Hepatocyte (in vitro differentiated cells): Measurements from ENCODE around the gene HMG20A. TPM values are rescaled to one million over a fixed set of nuclear protein-coding genes. Genes with fewer than 3 reads are reported as not detected.

Experiments used
- DNase-seq: peaks from one replicate; pipeline ENCODE4 v3.0.0-alpha.2; 2016; ENCODE audit warnings: low spot score
- H2AFZ ChIP-seq: fragments of 200-600 bp; sonication (generic); 2 replicates; pipeline ENCODE4 v1.6.0; 2016; ENCODE audit warnings: antibody characterized with exemption, mild to moderate bottlenecking
- H3K27ac ChIP-seq: fragments of 200-600 bp; sonication (generic); 2 replicates; pipeline ENCODE4 v1.5.1; 2016; ENCODE audit warnings: mild to moderate bottlenecking
- H3K27me3 ChIP-seq: fragments of 200-600 bp; sonication (generic); 2 replicates; pipeline ENCODE4 v1.6.1; 2016
- H3K36me3 ChIP-seq: fragments of 200-600 bp; sonication (generic); replicated peaks from 2 replicates; pipeline ENCODE4 v1.5.1; 2016; ENCODE audit warnings: low read depth; ENCODE audit not compliant: insufficient read depth
- H3K4me1 ChIP-seq: fragments of 200-600 bp; sonication (generic); 2 replicates; pipeline ENCODE4 v1.5.1; 2016; ENCODE audit warnings: mild to moderate bottlenecking, moderate library complexity; ENCODE audit not compliant: insufficient read depth
- H3K4me2 ChIP-seq: fragments of 200-600 bp; sonication (generic); 2 replicates; pipeline ENCODE4 v1.6.0; 2016
- H3K4me3 ChIP-seq: fragments of 200-600 bp; sonication (generic); 2 replicates; pipeline ENCODE4 v1.5.1; 2016; ENCODE audit warnings: mild to moderate bottlenecking
- H3K79me2 ChIP-seq: fragments of 200-600 bp; sonication (generic); 2 replicates; pipeline ENCODE4 v1.6.0; 2017; ENCODE audit warnings: mild to moderate bottlenecking
- H3K9me2 ChIP-seq: fragments of 200-600 bp; sonication (generic); replicated peaks from 2 replicates; pipeline ENCODE4 v1.6.0; 2017; ENCODE audit warnings: mild to moderate bottlenecking; ENCODE audit not compliant: insufficient read depth
- H3K9me3 ChIP-seq: fragments of 200-600 bp; sonication (generic); 2 replicates; pipeline ENCODE4 v1.5.1; 2016; ENCODE audit warnings: low read depth, mild to moderate bottlenecking
- H4K20me1 ChIP-seq: fragments of 200-600 bp; sonication (generic); 2 replicates; pipeline ENCODE4 v1.6.0; 2016; ENCODE audit warnings: mild to moderate bottlenecking; ENCODE audit not compliant: insufficient read depth, poor library complexity, severe bottlenecking
- EZH2 ChIP-seq: fragments of 200-600 bp; sonication (generic); IDR thresholded peaks from 2 replicates; pipeline ENCODE4 v1.6.1; 2016; ENCODE audit warnings: antibody characterized with exemption, mild to moderate bottlenecking, borderline replicate concordance
- EZH2phosphoT487 ChIP-seq: fragments of 200-600 bp; sonication (generic); IDR thresholded peaks from one replicate; pipeline ENCODE4 v1.6.1; 2018; ENCODE audit warnings: antibody characterized with exemption, mild to moderate bottlenecking, low read depth, moderate library complexity; ENCODE audit not compliant: unreplicated experiment, severe bottlenecking
- WGBS: methylation state at CpG from one replicate; pipeline ENCODE4 v1.1.6; 2016; ENCODE audit warnings: low lambda C conversion rate; ENCODE audit errors: missing lambda C conversion rate; 5-methylcytosine and 5-hydroxymethylcytosine counted together
- polyA plus RNA-seq: library from polyadenylated mRNA; unstranded; fragments of >200 nt; fragmentation: Nextera tagmentation; extraction: Ambion mirVana; gene quantifications from 2 replicates; pipeline ENCODE4 v1.2.1, GENCODE V29; 2016
- total RNA-seq: library from RNA; depleted of rRNA; stranded (reverse); fragments of >200 nt; gene quantifications from 2 replicates; pipeline ENCODE4 v1.2.3, GENCODE V29; 2014
- TF ChIP-seq, protein P1 (sequence below): fragments of 200-600 bp; sonication (generic); IDR thresholded peaks from 2 replicates; pipeline ENCODE4 v1.5.1; 2016; ENCODE audit warnings: antibody characterized with exemption, mild to moderate bottlenecking; ENCODE audit not compliant: poor library complexity

The HMG20A gene
- total and polyA plus RNA-seq, 2 experiments from 2014 or later: 20.3 to 35.0 TPM

DNA sequence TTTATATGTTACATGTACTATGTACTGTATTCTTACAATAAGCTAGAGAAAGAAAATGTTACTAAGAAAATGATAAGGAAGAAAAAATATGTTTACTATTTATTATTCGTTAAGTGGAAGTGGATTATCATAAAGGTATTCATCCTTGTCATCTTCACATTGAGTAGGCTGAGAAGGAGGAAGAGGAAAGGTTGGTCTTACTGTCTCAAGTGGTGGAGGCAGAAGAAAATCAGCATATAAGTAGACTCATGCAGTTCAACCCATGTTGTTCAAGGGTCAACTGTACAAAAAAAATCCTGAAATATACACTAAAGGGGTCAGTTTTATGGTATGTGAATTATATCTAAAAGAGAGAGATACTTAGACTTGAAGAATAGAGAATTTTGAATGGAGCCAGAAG lies 5.7 kb downstream of the HMG20A start:
- Histone ChIP-seq H4K20me1 (peaks cover 35% of the 10 kb centered on the region), H3K4me3 (no peak overlapping the region), H2AFZ (no peak overlapping the region), H3K27ac (no peak overlapping the region), H3K9me3 (no peaks in the 10 kb centered on the region), H3K9me2 (no peaks in the 10 kb centered on the region), H3K79me2 (peaks cover 100% of the 10 kb centered on the region), H3K36me3 (no peaks in the 10 kb centered on the region), H3K4me2 (no peak overlapping the region), H3K27me3 (no peaks in the 10 kb centered on the region), H3K4me1 (no peaks in the 10 kb centered on the region)
- WGBS: 100% methylated on average over 1 of the region's 1 CpG
- no peak for DNase-seq
- TF ChIP-seq, protein P1, sequence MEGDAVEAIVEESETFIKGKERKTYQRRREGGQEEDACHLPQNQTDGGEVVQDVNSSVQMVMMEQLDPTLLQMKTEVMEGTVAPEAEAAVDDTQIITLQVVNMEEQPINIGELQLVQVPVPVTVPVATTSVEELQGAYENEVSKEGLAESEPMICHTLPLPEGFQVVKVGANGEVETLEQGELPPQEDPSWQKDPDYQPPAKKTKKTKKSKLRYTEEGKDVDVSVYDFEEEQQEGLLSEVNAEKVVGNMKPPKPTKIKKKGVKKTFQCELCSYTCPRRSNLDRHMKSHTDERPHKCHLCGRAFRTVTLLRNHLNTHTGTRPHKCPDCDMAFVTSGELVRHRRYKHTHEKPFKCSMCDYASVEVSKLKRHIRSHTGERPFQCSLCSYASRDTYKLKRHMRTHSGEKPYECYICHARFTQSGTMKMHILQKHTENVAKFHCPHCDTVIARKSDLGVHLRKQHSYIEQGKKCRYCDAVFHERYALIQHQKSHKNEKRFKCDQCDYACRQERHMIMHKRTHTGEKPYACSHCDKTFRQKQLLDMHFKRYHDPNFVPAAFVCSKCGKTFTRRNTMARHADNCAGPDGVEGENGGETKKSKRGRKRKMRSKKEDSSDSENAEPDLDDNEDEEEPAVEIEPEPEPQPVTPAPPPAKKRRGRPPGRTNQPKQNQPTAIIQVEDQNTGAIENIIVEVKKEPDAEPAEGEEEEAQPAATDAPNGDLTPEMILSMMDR: no peak

DNA sequence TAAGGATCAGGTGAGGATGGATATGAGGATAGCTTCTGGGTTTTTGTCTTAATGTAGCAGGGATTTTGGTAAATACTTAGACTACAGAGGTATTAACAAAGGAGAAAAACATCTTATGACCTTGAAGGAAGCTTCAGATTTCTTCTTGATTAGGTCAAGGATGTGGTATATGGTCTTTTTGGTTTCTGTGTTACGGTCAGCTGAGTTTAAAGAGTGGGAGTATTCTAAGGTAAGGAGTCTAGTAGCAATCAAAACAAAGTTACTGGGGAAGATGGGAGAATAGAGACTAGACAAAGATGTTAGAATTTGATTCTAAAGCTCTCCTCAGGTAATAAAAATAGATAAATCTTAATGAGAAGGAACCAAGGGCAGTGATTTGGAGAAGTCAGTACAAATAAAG lies 6.2 kb downstream of the HMG20A start:
- H3K79me2 ChIP-seq: peaks cover 100% of the 10 kb centered on the region
- WGBS: 100% methylated on average over 1 of the region's 1 CpG
- H3K4me2 ChIP-seq: no peak overlapping the region
- peaks cover 35% of the 10 kb centered on the region for H4K20me1 ChIP-seq
- no peaks in the 10 kb centered on the region for H3K9me3 ChIP-seq
- no peak for DNase-seq
- H3K4me3 ChIP-seq: no peak overlapping the region
- TF ChIP-seq EZH2: no peak
- TF ChIP-seq, protein P1: no peak
- no peak for TF ChIP-seq EZH2phosphoT487
- H3K27me3 ChIP-seq: no peaks in the 10 kb centered on the region
- H3K4me1 ChIP-seq: no peaks in the 10 kb centered on the region
- H2AFZ ChIP-seq: no peak overlapping the region
- no peaks in the 10 kb centered on the region for H3K36me3 ChIP-seq
- H3K27ac ChIP-seq: no peak overlapping the region
- no peaks in the 10 kb centered on the region for H3K9me2 ChIP-seq

DNA sequence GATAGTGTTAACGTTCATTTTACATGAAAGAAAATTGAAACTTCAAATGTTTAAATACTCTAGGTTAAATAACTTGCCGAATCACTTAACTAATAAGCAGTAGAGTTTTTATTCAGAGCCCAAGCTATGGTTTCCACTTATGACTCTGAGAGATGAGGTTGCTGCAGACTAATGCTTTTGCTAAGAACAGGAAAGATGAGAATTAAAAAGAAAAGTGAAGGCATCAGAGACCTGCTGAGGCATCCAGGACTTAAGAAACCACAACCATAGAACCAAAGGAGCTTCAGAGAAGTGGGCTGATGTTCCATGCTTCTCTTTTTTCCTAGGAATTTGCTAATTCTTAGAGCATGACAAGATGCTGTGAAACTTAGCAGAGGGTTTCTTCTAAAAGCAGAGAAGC lies 9.5 kb downstream of the HMG20A start:
- Histone ChIP-seq H3K36me3 (no peaks in the 10 kb centered on the region), H3K4me3 (no peak overlapping the region), H3K27ac (no peak overlapping the region), H3K79me2 (peaks cover 96% of the 10 kb centered on the region), H4K20me1 (peaks cover 22% of the 10 kb centered on the region), H3K9me2 (no peaks in the 10 kb centered on the region), H3K4me1 (no peaks in the 10 kb centered on the region), H2AFZ (no peak overlapping the region), H3K27me3 (no peaks in the 10 kb centered on the region), H3K4me2 (no peak overlapping the region), H3K9me3 (no peaks in the 10 kb centered on the region)
- WGBS: 93% methylated on average over 2 of the region's 2 CpGs
- no peak for DNase-seq
- TF ChIP-seq, protein P1: no peak
- TF ChIP-seq EZH2 (no peak), EZH2phosphoT487 (no peak)

DNA sequence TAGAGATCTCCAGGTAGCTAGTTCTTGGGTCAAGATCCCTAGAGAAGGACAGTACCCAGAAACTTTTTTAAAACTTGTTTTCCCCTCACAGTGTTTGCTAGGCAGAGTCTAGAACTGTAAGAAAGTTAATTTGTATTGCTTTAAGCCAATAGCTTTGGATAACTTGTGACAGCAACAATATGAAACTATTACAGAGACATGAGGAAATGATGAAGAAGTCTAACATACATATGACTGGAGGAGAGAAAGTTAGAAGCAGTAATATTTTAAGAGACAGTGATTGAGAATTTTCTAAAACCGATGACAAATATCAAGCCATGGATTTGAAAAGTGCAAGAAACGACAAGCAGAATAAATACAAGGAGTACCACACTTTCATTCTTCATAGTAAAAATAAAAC lies 10.0 kb downstream of the HMG20A start:
- DNase-seq: no peak
- Histone ChIP-seq H3K27me3 (no peaks in the 10 kb centered on the region), H3K4me3 (no peak overlapping the region), H3K9me2 (no peaks in the 10 kb centered on the region), H3K4me2 (no peak overlapping the region), H3K9me3 (no peaks in the 10 kb centered on the region), H3K36me3 (no peaks in the 10 kb centered on the region), H3K79me2 (peaks cover 96% of the 10 kb centered on the region), H3K27ac (no peak overlapping the region), H3K4me1 (no peaks in the 10 kb centered on the region), H2AFZ (no peak overlapping the region), H4K20me1 (peaks cover 22% of the 10 kb centered on the region)
- WGBS: 98% methylated on average over 2 of the region's 2 CpGs
- TF ChIP-seq EZH2phosphoT487 (no peak), EZH2 (no peak)
- TF ChIP-seq, protein P1: no peak
